Measurements from ENCODE around the gene KLHL7.
"Not testable (repeated sequence)": the region's sequence is repeated elsewhere in the genome, so short reads cannot be mapped to it uniquely, and the experiment has no call there.

KLHL7 gene

GRCh38 chr7:23175938-23176337 lies 70.4 kb downstream of the KLHL7 start:
- Histone ChIP-seq H3K27me3 (ENCODE audit: control insufficient read depth, insufficient read depth, low read length) (no peaks in the 10 kb centered on the region), H3K4me1 (ENCODE audit: control insufficient read depth, insufficient read depth, low read length) (no peaks in the 10 kb centered on the region), H3K9me3 (ENCODE audit: control insufficient read depth, insufficient read depth, low read length) (no peaks in the 10 kb centered on the region), H3K4me3 (ENCODE audit: low read length) (no peak overlapping the region), H3K36me3 (ENCODE audit: control insufficient read depth, insufficient read depth, low read length) (0 out of 2 replicates have a peak, but pooled peaks cover 3% of the 10 kb centered on the region), H3K27ac (ENCODE audit: low read length) (no peak overlapping the region)
- DNase-seq (ENCODE audit: low read depth, low spot score) = no peak
- WGBS (ENCODE audit: insufficient coverage, insufficient read length) = no CpG with 5 or more reads among the region's 2 CpGs

GRCh38 chr7:23181684-23182553 lies 76.3 kb downstream of the KLHL7 start, which contains the start of gene NUP42:
TSS of gene NUP42 (plus strand) at chr7:23182048. CDS start at chr7:23182086, 38 bp downstream.
- Histone ChIP-seq H3K4me3 (ENCODE audit: low read length) (peak within 1 kb of the TSS; percentile 73), H3K27ac (ENCODE audit: low read length) (no peak within 1 kb of the TSS), H3K4me1 (ENCODE audit: control insufficient read depth, insufficient read depth, low read length) (no peaks in the 10 kb centered on the region), H3K27me3 (ENCODE audit: control insufficient read depth, insufficient read depth, low read length) (no peaks in the 10 kb centered on the region), H3K9me3 (ENCODE audit: control insufficient read depth, insufficient read depth, low read length) (no peaks in the 10 kb centered on the region), H3K36me3 (ENCODE audit: control insufficient read depth, insufficient read depth, low read length) (no peaks in the 10 kb centered on the region)
- WGBS (ENCODE audit: insufficient coverage, insufficient read length) = no CpG with 5 or more reads among the region's 63 CpGs
- peak; percentile 99 for DNase-seq (ENCODE audit: low read depth, low spot score)

- no peak overlapping the region; the same call in 1 of the 2 replicates for H3K4me3 ChIP-seq (ENCODE audit: low read length)
- H3K36me3 ChIP-seq (ENCODE audit: control insufficient read depth, insufficient read depth, low read length) = no peaks in the 10 kb centered on the region
- H3K27ac ChIP-seq (ENCODE audit: low read length) = no peak overlapping the region
- no peaks in the 10 kb centered on the region for H3K4me1 ChIP-seq (ENCODE audit: control insufficient read depth, insufficient read depth, low read length)
- WGBS (ENCODE audit: insufficient coverage, insufficient read length) = no CpG with 5 or more reads among the region's 20 CpGs
- H3K27me3 ChIP-seq (ENCODE audit: control insufficient read depth, insufficient read depth, low read length) = no peaks in the 10 kb centered on the region
- DNase-seq (ENCODE audit: low read depth, low spot score) = no peak
- H3K9me3 ChIP-seq (ENCODE audit: control insufficient read depth, insufficient read depth, low read length) = no peaks in the 10 kb centered on the region
These were observed 77.9 kb downstream of the KLHL7 start for GRCh38 chr7:23183279-23184012.

GRCh38 chr7:23184291-23184690 lies 78.7 kb downstream of the KLHL7 start:
- Histone ChIP-seq H3K9me3 (ENCODE audit: control insufficient read depth, insufficient read depth, low read length) (no peaks in the 10 kb centered on the region), H3K4me3 (ENCODE audit: low read length) (no peak overlapping the region), H3K27me3 (ENCODE audit: control insufficient read depth, insufficient read depth, low read length) (no peaks in the 10 kb centered on the region), H3K27ac (ENCODE audit: low read length) (no peak overlapping the region), H3K36me3 (ENCODE audit: control insufficient read depth, insufficient read depth, low read length) (0 out of 2 replicates have a peak, but pooled peaks cover 2% of the 10 kb centered on the region), H3K4me1 (ENCODE audit: control insufficient read depth, insufficient read depth, low read length) (no peaks in the 10 kb centered on the region)
- no peak for DNase-seq (ENCODE audit: low read depth, low spot score)
- whole genome bisulfite sequencing (ENCODE audit: insufficient coverage, insufficient read length) = no CpG with 5 or more reads among the region's 1 CpG

GRCh38 chr7:23184709-23185359 lies 79.2 kb downstream of the KLHL7 start:
- H3K27ac ChIP-seq (ENCODE audit: low read length) = no peak overlapping the region
- H3K4me1 ChIP-seq (ENCODE audit: control insufficient read depth, insufficient read depth, low read length) = no peaks in the 10 kb centered on the region
- 0 out of 2 replicates have a peak, but pooled peaks cover 3% of the 10 kb centered on the region for H3K36me3 ChIP-seq (ENCODE audit: control insufficient read depth, insufficient read depth, low read length)
- WGBS (ENCODE audit: insufficient coverage, insufficient read length) = 100% methylated on average over 1 of the region's 4 CpGs
- no peak for DNase-seq (ENCODE audit: low read depth, low spot score)
- no peaks in the 10 kb centered on the region for H3K9me3 ChIP-seq (ENCODE audit: control insufficient read depth, insufficient read depth, low read length)
- no peaks in the 10 kb centered on the region for H3K27me3 ChIP-seq (ENCODE audit: control insufficient read depth, insufficient read depth, low read length)
- no peak overlapping the region for H3K4me3 ChIP-seq (ENCODE audit: low read length)

GRCh38 chr7:23185980-23186379 lies 80.4 kb downstream of the KLHL7 start:
- H3K27me3 ChIP-seq (ENCODE audit: control insufficient read depth, insufficient read depth, low read length) = no peaks in the 10 kb centered on the region
- no CpG with 5 or more reads among the region's 1 CpG for WGBS (ENCODE audit: insufficient coverage, insufficient read length)

GRCh38 chr7:23191022-23191421 lies 85.4 kb downstream of the KLHL7 start:
- H3K27ac ChIP-seq (ENCODE audit: low read length) = no peak overlapping the region
- no peaks in the 10 kb centered on the region for H3K9me3 ChIP-seq (ENCODE audit: control insufficient read depth, insufficient read depth, low read length)
- no CpG with 5 or more reads among the region's 2 CpGs for WGBS (ENCODE audit: insufficient coverage, insufficient read length)
- no peak for DNase-seq (ENCODE audit: low read depth, low spot score)
- H3K4me3 ChIP-seq (ENCODE audit: low read length) = no peak overlapping the region
- H3K4me1 ChIP-seq (ENCODE audit: control insufficient read depth, insufficient read depth, low read length) = no peaks in the 10 kb centered on the region
- no peaks in the 10 kb centered on the region for H3K27me3 ChIP-seq (ENCODE audit: control insufficient read depth, insufficient read depth, low read length)
- H3K36me3 ChIP-seq (ENCODE audit: control insufficient read depth, insufficient read depth, low read length) = peaks cover 9% of the 10 kb centered on the region; the same call in 1 of the 2 replicates

More at GRCh38 chr7:23185980-23186379, 80.4 kb downstream of the KLHL7 start:
- no peak overlapping the region for H3K27ac ChIP-seq (ENCODE audit: low read length)
- H3K36me3 ChIP-seq (ENCODE audit: control insufficient read depth, insufficient read depth, low read length) = peaks cover 3% of the 10 kb centered on the region; the same call in 1 of the 2 replicates
- H3K4me3 ChIP-seq (ENCODE audit: low read length) = no peak overlapping the region
- DNase-seq (ENCODE audit: low read depth, low spot score) = no peak
- no peaks in the 10 kb centered on the region for H3K9me3 ChIP-seq (ENCODE audit: control insufficient read depth, insufficient read depth, low read length)
- H3K4me1 ChIP-seq (ENCODE audit: control insufficient read depth, insufficient read depth, low read length) = no peaks in the 10 kb centered on the region

GRCh38 chr7:23193650-23194227 lies 88.2 kb downstream of the KLHL7 start:
- whole genome bisulfite sequencing (ENCODE audit: insufficient coverage, insufficient read length) = no CpG with 5 or more reads among the region's 27 CpGs
- not testable (repeated sequence) for H3K9me3 ChIP-seq (ENCODE audit: control insufficient read depth, insufficient read depth, low read length); H3K4me3 ChIP-seq (ENCODE audit: low read length); H3K27me3 ChIP-seq (ENCODE audit: control insufficient read depth, insufficient read depth, low read length); H3K36me3 ChIP-seq (ENCODE audit: control insufficient read depth, insufficient read depth, low read length); DNase-seq (ENCODE audit: low read depth, low spot score); H3K4me1 ChIP-seq (ENCODE audit: control insufficient read depth, insufficient read depth, low read length); H3K27ac ChIP-seq (ENCODE audit: low read length)

- no CpG with 5 or more reads among the region's 5 CpGs for WGBS (ENCODE audit: insufficient coverage, insufficient read length)
- Histone ChIP-seq H3K4me3 (ENCODE audit: low read length) (no peak overlapping the region), H3K36me3 (ENCODE audit: control insufficient read depth, insufficient read depth, low read length) (peaks cover 11% of the 10 kb centered on the region; the same call in 1 of the 2 replicates), H3K27ac (ENCODE audit: low read length) (no peak overlapping the region), H3K9me3 (ENCODE audit: control insufficient read depth, insufficient read depth, low read length) (no peaks in the 10 kb centered on the region), H3K4me1 (ENCODE audit: control insufficient read depth, insufficient read depth, low read length) (no peaks in the 10 kb centered on the region), H3K27me3 (ENCODE audit: control insufficient read depth, insufficient read depth, low read length) (no peaks in the 10 kb centered on the region)
- no peak for DNase-seq (ENCODE audit: low read depth, low spot score)
These were observed 90.7 kb downstream of the KLHL7 start for GRCh38 chr7:23196306-23196705.

GRCh38 chr7:23197745-23198144 lies 92.2 kb downstream of the KLHL7 start:
- H3K4me1 ChIP-seq (ENCODE audit: control insufficient read depth, insufficient read depth, low read length); H3K9me3 ChIP-seq (ENCODE audit: control insufficient read depth, insufficient read depth, low read length); H3K27me3 ChIP-seq (ENCODE audit: control insufficient read depth, insufficient read depth, low read length); H3K27ac ChIP-seq (ENCODE audit: low read length); H3K36me3 ChIP-seq (ENCODE audit: control insufficient read depth, insufficient read depth, low read length); H3K4me3 ChIP-seq (ENCODE audit: low read length); DNase-seq (ENCODE audit: low read depth, low spot score): not testable (repeated sequence)
- no CpG with 5 or more reads among the region's 5 CpGs for WGBS (ENCODE audit: insufficient coverage, insufficient read length)
